Measurements from ENCODE around the gene RICTOR. TPM values are rescaled to one million over a fixed set of nuclear protein-coding genes. Genes with fewer than 3 reads are reported as not detected.

RICTOR gene, protein sequence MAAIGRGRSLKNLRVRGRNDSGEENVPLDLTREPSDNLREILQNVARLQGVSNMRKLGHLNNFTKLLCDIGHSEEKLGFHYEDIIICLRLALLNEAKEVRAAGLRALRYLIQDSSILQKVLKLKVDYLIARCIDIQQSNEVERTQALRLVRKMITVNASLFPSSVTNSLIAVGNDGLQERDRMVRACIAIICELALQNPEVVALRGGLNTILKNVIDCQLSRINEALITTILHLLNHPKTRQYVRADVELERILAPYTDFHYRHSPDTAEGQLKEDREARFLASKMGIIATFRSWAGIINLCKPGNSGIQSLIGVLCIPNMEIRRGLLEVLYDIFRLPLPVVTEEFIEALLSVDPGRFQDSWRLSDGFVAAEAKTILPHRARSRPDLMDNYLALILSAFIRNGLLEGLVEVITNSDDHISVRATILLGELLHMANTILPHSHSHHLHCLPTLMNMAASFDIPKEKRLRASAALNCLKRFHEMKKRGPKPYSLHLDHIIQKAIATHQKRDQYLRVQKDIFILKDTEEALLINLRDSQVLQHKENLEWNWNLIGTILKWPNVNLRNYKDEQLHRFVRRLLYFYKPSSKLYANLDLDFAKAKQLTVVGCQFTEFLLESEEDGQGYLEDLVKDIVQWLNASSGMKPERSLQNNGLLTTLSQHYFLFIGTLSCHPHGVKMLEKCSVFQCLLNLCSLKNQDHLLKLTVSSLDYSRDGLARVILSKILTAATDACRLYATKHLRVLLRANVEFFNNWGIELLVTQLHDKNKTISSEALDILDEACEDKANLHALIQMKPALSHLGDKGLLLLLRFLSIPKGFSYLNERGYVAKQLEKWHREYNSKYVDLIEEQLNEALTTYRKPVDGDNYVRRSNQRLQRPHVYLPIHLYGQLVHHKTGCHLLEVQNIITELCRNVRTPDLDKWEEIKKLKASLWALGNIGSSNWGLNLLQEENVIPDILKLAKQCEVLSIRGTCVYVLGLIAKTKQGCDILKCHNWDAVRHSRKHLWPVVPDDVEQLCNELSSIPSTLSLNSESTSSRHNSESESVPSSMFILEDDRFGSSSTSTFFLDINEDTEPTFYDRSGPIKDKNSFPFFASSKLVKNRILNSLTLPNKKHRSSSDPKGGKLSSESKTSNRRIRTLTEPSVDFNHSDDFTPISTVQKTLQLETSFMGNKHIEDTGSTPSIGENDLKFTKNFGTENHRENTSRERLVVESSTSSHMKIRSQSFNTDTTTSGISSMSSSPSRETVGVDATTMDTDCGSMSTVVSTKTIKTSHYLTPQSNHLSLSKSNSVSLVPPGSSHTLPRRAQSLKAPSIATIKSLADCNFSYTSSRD (N-terminal part only)
- total RNA-seq = 43.9 and 60.1 TPM in 2 replicates

DNA sequence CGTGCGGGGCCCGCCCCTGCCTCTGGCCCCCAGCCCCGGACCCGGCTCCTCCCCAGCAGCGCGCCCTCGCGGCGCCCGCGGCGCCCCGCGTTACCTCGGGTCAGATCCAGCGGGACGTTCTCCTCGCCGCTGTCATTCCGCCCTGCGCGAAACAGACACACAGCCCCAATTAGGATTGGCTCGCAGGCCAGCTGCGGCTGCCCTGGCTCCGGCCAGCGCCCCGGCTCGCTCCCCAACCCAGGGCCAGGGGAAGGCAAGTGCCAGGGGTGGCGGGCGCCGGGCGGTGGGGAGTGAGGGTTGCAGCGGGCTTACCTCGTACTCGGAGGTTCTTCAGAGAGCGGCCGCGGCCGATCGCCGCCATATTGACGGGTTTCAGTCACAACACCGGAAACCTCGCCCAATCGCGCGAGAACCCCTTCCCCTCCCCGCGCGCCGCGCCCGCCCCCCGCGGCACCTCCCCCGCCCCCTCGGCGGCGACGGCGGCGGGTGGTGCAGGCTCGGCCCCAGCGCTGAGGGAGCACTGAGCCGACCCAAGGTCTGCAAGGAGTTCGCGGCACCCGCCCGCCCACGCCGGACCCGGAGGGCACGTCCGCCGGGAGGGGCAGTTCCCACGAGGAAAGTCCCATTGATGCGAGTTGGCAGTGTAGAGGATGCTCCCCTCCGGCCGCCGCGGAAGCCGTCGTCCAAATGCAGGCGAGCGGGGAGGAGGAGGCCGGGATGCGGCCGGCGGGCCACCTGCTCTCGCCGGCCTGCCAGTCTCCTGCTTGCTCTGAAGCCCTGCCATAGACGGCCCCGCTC is at the start of gene RICTOR:
RICTOR (minus strand) TSS at position 383 of the 798 bp plus-strand sequence; CDS start at position 361, 22 bp downstream.

Other genes with a start within 250 kb of the RICTOR start
- gene OSMR, start 228.4 kb downstream of the RICTOR start, total RNA-seq = 38.8 and 77.6 TPM in 2 replicates
- 1.4 and 7.5 TPM in 2 replicates for gene FYB1, start 145.2 kb upstream of the RICTOR start, total RNA-seq

Data from tracheal epithelial cell (primary cell).